HL-60/S4 treated with retinoic acid at 250 ng/mL for 4 days and 3 days (cell line): ENCODE results near the gene FDXACB1.

ENCODE experiments used
- in situ Hi-C: fragments of 300-500 bp; cut with MboI; formaldehyde crosslinking; loops from 2 replicates; pipeline ENCODE4 v1.7.0; 2022; ENCODE audit warnings: low sequenced_read_pairs

The FDXACB1 gene

DNA sequence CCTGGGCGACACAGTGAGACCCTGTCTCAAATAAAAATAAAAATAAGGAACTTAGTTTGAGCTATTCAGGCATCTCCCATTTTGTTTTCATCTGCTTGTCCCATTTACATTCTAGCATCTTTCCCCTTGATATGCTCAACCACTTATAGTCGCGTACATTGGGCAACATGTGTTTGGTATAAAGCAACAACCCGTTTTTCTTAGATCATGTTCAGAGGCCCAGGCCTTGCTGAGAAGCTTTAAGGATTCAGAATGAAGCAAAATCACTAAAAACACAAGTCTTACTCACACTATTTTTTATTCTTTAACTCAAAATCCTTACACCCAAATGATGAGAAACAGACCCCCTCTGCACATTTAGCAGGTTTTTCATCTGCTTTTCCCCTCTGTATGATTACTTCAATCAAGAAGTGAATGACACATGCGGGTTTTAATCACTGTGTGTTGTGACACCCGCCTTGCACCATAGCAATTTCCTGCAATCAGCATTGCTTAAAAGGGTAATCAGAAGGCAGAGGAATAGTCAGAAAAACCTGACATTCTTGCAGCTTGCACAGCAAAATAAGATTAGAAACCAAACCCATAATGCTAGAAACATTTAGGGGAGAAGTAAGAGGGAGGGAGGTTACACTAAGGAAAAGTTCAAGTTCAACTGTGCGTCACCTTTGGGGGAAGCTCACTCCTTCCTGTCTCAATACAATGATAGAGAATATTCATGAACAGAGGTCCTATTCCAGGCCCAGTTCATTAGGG is 33.5 kb downstream of the FDXACB1 start:
- in situ Hi-C loops, result loop anchor here (25.0 kb wide), 1 partner anchor 558 kb away; the partner anchor contains the start of gene POU2AF3

DNA sequence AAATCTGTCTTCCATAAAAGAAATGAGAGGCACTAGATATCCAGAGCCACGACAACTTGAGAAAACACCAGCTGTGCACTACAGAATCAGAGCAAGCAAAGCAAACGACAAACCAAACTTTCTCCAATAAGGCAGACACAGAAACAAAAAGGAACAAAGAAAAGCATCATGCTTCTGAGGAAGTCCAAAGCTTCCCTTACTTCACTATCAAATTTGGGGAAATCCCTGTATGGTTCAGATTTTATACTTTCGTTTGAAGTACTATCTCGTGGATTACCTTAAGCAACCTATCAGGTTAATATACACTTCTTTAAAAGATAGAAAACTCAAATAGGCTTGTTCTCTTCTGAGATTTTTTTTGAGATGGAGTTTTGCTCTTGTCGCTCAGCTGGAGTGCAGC is 35.3 kb downstream of the FDXACB1 start:
- in situ Hi-C loops, result loop anchor here (25.0 kb wide), 1 partner anchor 556 kb away; the partner anchor contains the start of gene POU2AF3

DNA sequence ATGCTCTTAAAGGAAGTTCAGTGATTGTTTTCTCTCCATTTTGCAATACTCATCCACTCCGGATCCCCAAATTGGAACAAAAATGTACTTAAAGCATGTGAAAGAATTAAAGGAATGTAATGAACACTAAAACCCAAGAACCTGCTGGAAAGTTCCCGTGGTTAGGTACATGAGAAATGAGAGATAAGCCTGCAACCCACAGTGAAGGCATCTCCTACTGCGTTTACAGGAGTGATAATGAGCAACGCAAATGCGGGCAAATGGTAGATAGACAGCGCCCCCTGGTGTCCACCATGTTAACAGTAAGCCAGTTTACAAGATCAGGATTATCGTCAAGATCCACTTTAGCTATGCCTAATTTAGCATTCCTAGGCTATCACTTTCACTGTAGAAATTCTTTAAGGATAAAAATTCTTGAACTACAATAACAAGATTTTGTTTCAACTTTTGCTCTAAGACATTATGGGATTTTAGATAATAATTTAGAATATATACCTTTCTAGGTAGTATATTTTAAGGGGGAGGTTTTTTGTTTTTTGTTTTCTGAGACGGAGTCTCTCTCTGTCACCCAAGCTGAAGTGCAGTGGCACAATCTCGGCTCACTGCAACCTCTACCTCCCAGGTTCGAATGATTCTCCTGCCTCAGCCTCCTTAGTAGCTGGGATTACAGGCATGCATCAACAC is 37.5 kb downstream of the FDXACB1 start:
- in situ Hi-C loops, result loop anchor here (25.0 kb wide), 1 partner anchor 554 kb away; the partner anchor contains the start of gene POU2AF3

DNA sequence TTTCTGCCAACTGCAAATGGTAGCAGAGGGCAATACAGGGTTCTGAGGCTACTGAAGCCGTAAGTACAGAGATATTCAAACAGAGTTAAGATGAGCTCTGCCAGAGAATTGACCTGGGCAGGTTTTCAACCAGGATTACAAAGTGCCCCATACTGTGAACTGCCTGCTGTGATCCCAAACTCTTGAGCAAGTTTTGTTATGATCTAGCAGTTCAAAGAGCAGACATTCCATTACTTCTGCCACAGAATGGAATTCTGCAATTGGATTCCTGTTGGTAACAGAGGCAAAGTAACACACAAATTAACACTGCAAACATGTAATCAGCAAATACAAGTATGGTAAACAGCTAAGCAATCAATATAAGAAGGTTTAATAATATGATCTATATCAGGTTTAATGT is 38.8 kb downstream of the FDXACB1 start:
- in situ Hi-C loops, result loop anchor here (25.0 kb wide), 1 partner anchor 553 kb away; the partner anchor contains the start of gene POU2AF3

DNA sequence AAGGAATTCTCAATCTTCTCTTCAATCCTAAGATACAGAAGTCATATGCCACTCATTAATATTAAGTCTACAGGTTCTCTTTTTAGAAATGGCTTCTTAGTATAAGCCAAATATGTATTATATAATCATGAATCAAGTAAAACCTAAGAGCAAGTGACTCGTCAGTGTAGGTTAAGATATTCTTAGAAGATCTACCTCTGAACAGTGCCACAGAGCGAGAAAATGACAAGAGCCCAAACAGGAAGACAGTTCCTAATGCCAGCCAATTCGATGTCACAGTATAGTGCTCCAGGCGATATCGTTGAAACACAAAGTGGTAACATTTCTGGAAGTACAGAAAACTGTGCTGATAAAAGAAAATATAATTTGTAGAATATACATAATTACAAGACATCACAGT is 40.9 kb downstream of the FDXACB1 start:
- in situ Hi-C loops, result loop anchor here (25.0 kb wide), 1 partner anchor 551 kb away; the partner anchor contains the start of gene POU2AF3

DNA sequence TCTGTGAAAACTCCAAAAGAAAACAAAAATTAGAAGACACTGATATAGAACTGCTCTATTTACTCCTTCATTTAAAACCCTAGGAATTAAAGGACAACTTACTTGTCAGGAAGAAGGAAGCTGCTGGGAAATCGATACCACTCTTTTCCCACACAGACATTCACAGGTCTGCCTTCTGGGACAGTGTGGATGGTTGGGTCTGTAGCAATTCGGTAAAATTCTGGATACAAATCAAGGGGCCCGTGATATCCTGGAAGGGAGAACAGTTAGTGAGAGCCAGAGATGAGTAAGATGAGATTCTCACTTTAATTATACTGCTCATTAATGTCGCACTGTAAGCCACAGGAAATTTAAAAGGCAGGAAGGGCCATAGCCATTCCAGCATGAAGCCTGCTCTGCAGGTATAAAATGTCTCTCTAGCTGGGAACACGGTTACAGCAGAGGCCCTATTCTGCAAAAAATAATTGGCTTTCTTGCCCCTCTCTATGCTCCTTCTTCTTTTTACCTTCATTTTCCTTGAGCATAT is 41.5 kb downstream of the FDXACB1 start:
- in situ Hi-C loops, result loop anchor here (25.0 kb wide), 1 partner anchor 550 kb away; the partner anchor contains the start of gene POU2AF3

DNA sequence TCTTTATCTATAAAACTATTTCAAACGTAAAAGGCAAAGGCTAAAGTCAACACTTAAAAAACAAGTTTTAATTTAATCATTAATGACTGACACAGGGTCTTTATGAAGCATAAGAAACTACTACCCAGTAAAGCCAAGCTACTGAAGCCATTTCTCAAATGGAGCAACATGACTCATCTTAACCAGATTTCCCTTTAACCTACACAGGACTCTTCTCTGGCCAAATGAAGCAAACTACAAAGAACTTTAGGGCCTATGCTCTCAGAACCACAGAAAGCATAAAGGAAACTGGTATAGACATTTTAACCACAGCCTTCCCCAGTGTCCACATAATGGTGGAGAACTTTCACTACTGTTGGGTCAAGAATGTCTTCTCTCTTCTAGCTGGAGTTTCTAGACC is 42.2 kb downstream of the FDXACB1 start:
- in situ Hi-C loops, result loop anchor here (25.0 kb wide), 1 partner anchor 549 kb away; the partner anchor contains the start of gene POU2AF3

DNA sequence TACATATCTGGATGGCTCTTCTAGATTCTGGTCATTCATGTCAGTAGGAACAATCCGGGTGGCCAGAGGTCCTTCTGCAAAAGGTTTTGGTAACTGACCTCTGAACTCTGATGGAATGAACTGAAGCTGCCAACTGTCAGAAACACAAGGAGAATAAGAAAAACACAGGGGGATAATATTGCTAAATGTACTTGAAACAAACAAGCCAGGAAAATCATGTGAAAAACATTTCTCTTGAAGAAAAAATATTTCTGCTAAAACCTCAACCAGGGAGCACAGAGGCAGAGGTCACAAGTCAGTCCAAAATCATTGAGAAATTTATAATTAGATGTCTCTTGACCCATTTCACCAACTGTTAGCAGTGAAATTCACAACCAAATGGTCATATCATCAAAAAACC is 42.8 kb downstream of the FDXACB1 start:
- in situ Hi-C loops, result loop anchor here (25.0 kb wide), 1 partner anchor 549 kb away; the partner anchor contains the start of gene POU2AF3

DNA sequence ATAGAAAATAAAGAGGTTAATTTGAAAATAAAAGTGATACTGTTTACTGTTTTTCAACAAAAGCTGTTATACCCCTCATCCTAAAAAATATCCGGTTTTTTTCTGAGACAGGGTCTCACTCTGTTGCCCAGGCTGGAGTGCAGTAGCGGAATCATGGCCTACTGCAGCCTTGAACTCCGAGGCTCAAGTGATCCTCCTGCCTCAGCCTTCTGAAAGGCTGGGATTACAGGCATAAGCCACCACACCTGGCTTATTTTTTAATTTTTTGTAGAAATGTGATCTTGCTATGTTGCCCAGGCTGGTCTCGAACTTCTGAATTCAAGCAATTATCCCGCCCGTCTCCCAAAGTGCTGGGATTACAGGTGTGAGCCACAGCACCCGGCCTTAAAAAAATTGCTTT is 43.3 kb downstream of the FDXACB1 start:
- in situ Hi-C loops, result loop anchor here (25.0 kb wide), 1 partner anchor 548 kb away; the partner anchor contains the start of gene POU2AF3

DNA sequence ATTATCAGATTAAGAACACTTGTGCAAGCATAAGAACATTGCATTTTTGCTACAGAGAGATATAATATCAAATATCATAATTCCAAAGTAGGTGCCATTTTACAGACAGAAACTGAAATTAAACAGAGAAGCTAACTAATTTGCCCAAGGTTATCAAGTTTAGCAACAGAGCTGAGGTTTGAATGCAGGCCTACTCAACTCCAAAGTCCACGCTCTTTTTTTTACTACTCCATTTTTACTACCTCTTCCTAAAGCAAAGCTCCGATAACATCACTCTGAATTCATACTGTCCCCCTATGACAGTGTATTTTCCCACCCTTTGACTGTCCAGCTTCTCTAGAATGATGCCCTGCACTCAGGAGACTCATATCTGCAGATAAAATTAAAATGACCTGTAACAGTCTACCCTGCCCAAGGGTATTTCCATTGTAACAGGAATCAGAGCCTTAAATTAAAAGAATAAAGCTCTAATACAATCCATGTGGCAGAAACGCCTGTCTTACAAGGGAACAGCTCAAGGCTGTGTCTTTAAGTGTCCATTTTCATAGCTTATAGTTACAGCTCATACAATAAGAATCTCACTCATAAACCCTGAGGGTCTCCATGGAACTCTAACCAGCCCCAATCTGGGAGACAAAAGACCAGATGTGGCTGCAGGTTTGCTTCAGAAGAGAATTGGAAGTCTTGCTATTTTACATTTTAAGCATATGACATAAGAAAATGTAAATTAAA is 44.4 kb downstream of the FDXACB1 start:
- in situ Hi-C loops, result loop anchor here (25.0 kb wide), 1 partner anchor 547 kb away; the partner anchor contains the start of gene POU2AF3

DNA sequence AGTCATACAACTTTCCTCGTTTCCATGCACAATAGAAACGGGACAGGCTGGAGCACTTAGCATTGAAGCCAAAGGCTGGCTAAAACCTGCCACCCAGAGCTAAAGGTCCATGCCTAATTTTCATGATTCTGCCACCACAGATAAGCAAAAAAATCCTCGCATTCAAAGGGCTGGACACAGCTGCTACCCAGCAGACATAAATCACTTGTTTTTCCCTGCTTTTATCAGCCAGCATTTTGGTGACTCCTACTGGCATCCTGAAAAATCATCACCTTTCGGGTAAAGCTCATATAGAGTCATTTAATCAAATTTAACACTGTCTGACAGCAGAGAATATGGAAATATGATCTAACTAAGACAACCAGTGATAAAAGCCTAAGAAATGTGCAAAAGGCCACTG is 45.4 kb downstream of the FDXACB1 start:
- in situ Hi-C loops, result loop anchor here (25.0 kb wide), 1 partner anchor 546 kb away; the partner anchor contains the start of gene POU2AF3

DNA sequence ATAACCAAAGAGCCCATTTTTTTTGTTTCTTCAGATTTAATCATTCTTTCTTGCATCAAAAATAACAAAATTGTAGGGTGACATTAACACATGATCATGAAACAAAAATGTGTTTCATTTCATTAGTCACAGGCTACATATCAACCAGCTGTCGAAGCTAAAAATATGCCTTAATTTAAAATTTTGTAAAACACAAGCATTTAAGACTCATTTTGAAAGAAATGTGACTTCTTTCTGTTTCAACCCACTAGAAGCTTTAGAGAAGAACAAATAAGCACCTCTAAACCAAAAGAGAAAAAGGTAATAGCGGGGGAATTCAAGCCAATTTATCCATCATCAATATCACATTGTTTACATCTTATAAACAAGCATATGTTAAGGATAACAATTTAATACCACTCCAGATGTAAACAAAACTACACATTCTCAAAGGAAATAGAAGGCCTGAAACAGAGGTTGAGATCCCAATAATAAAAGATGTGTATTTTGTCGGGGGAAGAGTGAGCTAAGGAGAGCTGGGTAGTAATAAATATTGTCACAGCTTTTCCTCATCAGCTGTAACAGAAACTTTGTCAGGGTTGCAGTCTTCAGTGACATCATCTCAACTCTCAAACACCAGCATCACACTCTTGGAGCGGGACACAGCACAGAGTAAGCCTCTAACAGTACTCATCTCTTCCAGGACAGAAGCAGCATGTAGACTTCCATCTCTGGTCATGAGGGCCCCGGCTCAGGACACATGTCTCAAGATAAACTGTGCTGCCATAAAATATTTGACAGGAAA is 49.6 kb downstream of the FDXACB1 start:
- in situ Hi-C loops, result loop anchor here (25.0 kb wide), 1 partner anchor 542 kb away; the partner anchor contains the start of gene POU2AF3

DNA sequence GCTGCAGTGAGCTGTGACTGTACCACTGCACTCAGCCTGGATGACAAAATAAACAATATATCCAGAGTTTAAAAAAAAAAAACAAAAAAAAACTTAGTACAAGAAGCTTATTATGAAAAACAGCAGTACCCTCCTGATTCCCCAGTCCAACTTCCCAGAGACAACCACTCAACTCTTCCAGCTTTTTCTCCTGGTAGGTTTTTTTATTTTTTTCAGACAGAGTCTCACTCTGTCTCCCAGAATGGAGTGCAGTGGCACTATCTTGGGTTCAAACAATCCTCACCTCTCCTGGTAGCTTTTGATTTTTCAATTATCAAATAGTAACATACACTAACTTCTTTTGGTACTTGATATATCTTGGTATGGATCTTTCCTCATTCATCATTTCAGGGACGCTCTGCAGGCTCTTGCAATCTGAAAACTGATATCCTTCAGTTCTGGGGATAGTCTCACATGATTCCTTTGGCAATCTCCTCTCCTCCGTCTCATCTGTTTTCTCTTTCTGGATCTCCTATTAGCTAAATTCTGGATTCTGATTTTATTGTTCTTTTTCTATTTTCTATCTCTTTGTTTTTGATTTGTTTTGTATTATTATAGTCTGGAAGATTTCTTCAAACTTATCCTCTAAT is 52.5 kb downstream of the FDXACB1 start:
- in situ Hi-C loops, result loop anchor here (25.0 kb wide), 1 partner anchor 539 kb away; the partner anchor contains the start of gene POU2AF3
